Fibroblast of villous mesenchyme (primary cell): ENCODE results near the gene USP22. TPM values are rescaled to one million over a fixed set of nuclear protein-coding genes. Genes with fewer than 3 reads are reported as not detected.

Experiments used
- DNase-seq: peaks from one replicate; pipeline ENCODE4 v3.0.0-alpha.2; 2010; ENCODE audit warnings: low read depth
- H3K4me3 ChIP-seq: 2 replicates; pipeline ENCODE4 v1.5.1; 2011; ENCODE audit warnings: low read depth, mild to moderate bottlenecking, low read length
- small RNA-seq: library from RNA; depleted of rRNA; stranded (forward); fragments of <200 nt; gene quantifications from one replicate; pipeline ENCODE3, GENCODE V24; 2012
- total RNA-seq: library from RNA; depleted of rRNA; stranded (reverse); fragments of >200 nt; gene quantifications from 2 replicates; pipeline ENCODE4 v1.2.3, GENCODE V29; 2012
- TF ChIP-seq, protein P1 (sequence below): IDR thresholded peaks from 2 replicates; pipeline ENCODE4 v1.5.1; 2012; ENCODE audit warnings: low read depth, mild to moderate bottlenecking, low read length; ENCODE audit not compliant: insufficient read depth

Gene USP22
- total RNA-seq, 1 donor = 297 TPM

DNA sequence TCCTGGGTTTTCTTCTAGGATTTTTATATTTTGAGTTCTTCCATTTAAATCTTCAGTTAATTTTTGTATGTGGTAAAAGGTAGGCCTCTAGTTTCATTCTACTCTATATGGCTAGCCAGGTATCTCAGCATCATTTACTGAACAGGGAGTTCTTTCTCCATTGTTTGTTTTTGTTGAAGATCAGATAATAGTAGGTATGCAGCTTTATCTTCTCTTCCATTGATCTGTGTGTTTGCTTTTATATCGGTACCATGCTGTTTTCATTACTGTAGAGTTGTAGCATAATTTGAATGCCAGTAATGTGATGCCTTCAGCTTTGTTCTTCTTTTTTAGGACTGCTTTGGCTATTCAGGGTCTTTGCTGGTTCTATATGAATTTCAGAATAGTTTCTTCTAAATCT lies 77.3 kb downstream of the USP22 start:
- TF ChIP-seq, protein P1, sequence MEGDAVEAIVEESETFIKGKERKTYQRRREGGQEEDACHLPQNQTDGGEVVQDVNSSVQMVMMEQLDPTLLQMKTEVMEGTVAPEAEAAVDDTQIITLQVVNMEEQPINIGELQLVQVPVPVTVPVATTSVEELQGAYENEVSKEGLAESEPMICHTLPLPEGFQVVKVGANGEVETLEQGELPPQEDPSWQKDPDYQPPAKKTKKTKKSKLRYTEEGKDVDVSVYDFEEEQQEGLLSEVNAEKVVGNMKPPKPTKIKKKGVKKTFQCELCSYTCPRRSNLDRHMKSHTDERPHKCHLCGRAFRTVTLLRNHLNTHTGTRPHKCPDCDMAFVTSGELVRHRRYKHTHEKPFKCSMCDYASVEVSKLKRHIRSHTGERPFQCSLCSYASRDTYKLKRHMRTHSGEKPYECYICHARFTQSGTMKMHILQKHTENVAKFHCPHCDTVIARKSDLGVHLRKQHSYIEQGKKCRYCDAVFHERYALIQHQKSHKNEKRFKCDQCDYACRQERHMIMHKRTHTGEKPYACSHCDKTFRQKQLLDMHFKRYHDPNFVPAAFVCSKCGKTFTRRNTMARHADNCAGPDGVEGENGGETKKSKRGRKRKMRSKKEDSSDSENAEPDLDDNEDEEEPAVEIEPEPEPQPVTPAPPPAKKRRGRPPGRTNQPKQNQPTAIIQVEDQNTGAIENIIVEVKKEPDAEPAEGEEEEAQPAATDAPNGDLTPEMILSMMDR = no peak
- DNase-seq = no peak
- H3K4me3 ChIP-seq = no peak overlapping the region

DNA sequence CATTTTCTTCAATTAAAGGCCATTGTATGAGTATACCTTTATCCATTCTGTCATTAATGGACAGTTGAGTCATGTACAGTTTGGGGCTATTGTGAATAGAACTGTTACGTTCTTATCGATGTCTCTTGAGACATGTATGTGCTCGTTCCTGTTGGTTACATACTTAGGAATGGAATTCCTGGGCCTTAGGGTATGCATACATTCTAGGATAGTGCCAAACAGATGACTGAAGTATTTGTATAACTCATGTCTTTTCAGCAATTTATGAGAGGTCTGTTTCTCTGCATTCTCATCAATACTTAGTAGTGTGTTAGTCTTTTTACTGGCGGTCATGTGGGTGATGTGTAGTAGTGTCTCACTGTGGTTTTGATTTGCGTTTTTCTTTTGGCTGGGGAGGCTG lies 81.2 kb downstream of the USP22 start:
- TF ChIP-seq, protein P1 = no peak
- DNase-seq = no peak
- H3K4me3 ChIP-seq = no peak overlapping the region

DNA sequence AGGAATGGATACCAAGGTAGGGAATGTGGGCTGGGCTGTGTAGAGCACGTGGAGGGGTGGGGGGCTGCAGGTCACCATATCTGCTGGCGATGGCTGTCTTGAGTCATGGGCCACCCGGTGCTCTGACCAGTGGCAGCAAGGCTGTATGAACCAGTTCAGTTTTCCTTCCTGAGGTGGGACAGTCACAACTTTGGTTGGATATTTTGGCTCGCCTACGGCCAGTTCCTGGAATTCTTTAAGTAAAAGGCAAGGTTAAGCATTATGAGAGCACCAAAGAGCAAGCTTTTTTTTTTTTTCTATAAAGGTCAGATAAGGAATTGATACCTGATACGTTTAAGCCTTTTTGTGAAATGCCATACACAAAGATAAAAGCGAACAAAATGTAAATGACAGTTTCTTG lies 81.9 kb downstream of the USP22 start:
- DNase-seq = no peak
- TF ChIP-seq, protein P1 = no peak
- no peak overlapping the region for H3K4me3 ChIP-seq

DNA sequence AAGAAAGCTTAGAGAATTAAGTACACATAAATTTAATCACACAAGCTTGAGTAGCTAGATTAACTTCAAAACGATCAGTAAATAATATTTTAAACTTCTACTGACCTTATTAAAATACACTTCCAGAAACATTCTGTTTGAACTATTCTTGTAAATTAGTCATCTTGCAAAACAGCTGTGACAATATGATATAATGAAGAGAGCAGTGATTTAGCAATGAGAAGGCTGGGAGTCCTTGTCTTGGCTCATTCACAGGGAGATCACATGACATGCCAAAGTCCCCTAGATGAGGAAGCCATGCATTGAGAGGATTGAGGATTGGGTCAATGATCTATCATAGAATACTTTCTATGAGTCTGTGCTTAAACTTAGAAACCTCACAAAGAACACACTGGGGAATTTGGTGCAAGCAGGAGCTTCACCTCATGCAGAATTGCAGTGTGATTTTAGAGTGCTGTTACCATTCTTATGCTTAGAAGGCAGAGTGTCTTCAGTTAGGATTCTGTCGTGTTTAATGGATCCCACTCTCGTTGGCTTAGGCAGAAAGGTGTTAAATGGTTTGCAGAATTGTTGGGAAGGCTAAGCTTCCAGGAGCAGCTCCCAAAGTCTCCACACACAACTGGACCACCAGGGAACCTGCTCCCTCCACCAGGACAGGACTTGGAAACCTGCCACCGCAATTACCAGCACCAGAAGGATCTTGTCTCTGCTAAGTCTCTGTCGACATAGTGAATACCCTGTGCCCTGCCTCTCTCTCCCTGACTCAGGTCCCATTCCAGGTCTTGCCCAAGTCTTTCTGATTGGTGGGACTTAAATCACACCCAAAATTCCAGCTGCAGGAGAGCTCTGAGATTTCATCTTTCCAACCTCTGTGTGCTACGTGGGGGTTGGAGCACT lies 87.1 kb downstream of the USP22 start:
- DNase-seq = peak; percentile 89
- H3K4me3 ChIP-seq = no peak overlapping the region
- TF ChIP-seq, protein P1 = no peak

DNA sequence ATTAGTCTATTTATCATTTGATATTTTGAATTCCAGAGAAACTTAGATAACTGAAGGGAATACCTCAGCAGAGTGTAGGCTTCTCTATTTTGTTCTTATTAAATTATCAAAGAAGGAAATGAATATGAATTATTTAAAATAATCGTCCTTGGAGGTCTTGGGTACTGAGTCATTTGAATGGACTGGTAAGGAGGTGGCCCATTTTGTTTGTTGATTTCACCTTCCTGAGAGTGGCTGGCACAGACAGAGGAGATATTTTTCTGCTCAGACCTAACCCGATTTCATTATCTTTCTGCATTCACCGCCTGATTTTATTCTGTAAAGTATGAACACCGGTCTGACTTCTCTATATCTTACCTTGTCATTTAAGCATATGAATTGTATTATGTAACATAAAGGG lies 88.0 kb downstream of the USP22 start:
- TF ChIP-seq, protein P1 = no peak
- no peak for DNase-seq
- no peak overlapping the region for H3K4me3 ChIP-seq

DNA sequence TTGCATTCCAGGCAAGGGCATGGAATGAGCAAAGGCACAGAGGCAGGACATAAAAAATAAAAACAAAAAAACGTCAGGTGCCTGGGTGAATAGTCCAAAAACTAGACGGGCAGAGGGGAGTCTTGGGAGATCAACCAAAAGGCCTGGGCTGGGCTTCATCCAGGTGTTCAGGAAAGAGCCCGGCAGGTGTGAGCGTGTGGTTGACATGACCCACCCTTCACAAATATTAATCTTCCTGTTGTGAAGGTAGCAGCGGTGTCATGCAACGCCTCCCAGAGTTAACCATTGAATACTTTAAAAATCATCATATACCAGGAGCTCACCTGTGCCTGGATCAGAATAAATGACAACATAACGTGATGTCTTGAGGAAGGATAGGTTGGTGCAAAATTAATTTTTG lies 90.6 kb downstream of the USP22 start:
- no peak for DNase-seq
- TF ChIP-seq, protein P1 = no peak

More for the DNA sequence above, 90.6 kb downstream of the USP22 start:
- no peak overlapping the region for H3K4me3 ChIP-seq

Small RNA genes lying within 50 kb of the gene (small RNA-seq; reads per million reads assigned to genes)
- not detected for gene AC087393.1

Other genes with a start within 250 kb of the USP22 start
- gene DHRS7B, start 84.0 kb upstream of the USP22 start, total RNA-seq = 12.2 and 15.1 TPM in 2 replicates
- gene TMEM11, start 171.2 kb upstream of the USP22 start, total RNA-seq = 19.6 and 21.6 TPM in 2 replicates
- gene NATD1, start 210.4 kb upstream of the USP22 start, total RNA-seq = 2.6 and 3.0 TPM in 2 replicates
- gene MAP2K3, start 241.7 kb upstream of the USP22 start, total RNA-seq = 19.3 and 30.7 TPM in 2 replicates